Parathyroid adenoma (tissue), 2 donors: ENCODE data around the gene MYH16.
"Not testable (repeated sequence)": the region's sequence is repeated elsewhere in the genome, so short reads cannot be mapped to it uniquely, and the experiment has no call there.

Experiments used
- H2AFZ ChIP-seq: fragments of 300-600 bp; sonication (generic); one replicate; pipeline ENCODE4 v1.7.0; 2017; ENCODE audit warnings: antibody characterized with exemption, mild to moderate bottlenecking
- H3K27ac ChIP-seq: fragments of 300-600 bp; sonication (generic); one replicate; pipeline ENCODE4 v1.7.0; 2017
- H3K27me3 ChIP-seq: fragments of 300-600 bp; sonication (generic); one replicate; pipeline ENCODE4 v1.7.0; 2017; ENCODE audit warnings: low read length; ENCODE audit not compliant: control insufficient read depth, insufficient read depth
- H3K36me3 ChIP-seq: fragments of 300-600 bp; sonication (generic); one replicate; pipeline ENCODE4 v1.7.0; 2017; ENCODE audit warnings: low read length; ENCODE audit not compliant: control insufficient read depth, insufficient read depth
- H3K4me1 ChIP-seq: fragments of 300-600 bp; sonication (generic); one replicate; pipeline ENCODE4 v1.7.0; 2017; ENCODE audit warnings: control low read depth
- H3K4me2 ChIP-seq: fragments of 300-600 bp; sonication (generic); one replicate; pipeline ENCODE4 v1.7.0; 2017; ENCODE audit warnings: low read length
- H3K4me3 ChIP-seq: fragments of 300-600 bp; sonication (generic); one replicate; pipeline ENCODE4 v1.7.0; 2017; ENCODE audit warnings: low read depth, low read length
- H3K79me2 ChIP-seq: fragments of 300-600 bp; sonication (generic); one replicate; pipeline ENCODE4 v1.7.0; 2017; ENCODE audit warnings: control low read depth
- H3K9ac ChIP-seq: fragments of 300-600 bp; sonication (generic); one replicate; pipeline ENCODE4 v1.7.0; 2017; ENCODE audit warnings: mild to moderate bottlenecking
- H3K9me3 ChIP-seq: fragments of 300-600 bp; sonication (generic); one replicate; pipeline ENCODE4 v1.7.0; 2017; ENCODE audit warnings: low read length; ENCODE audit not compliant: control insufficient read depth
- CTCF ChIP-seq: fragments of 300-600 bp; sonication (generic); IDR thresholded peaks from one replicate; pipeline ENCODE4 v1.7.0; 2017; ENCODE audit warnings: antibody characterized with exemption, mild to moderate bottlenecking
- donor health status: primary hyperparathyroidism.

Gene MYH16

GRCh38 chr7:99272476-99273045 is at the start of gene MYH16:
MYH16 (plus strand) TSS chr7:99272839.
- Histone ChIP-seq H3K9me3 (no peaks in the 10 kb centered on the region), H3K27me3 (no peaks in the 10 kb centered on the region), H2AFZ (no peak within 1 kb of the TSS), H3K4me2 (no peak within 1 kb of the TSS), H3K9ac (no peak within 1 kb of the TSS), H3K36me3 (no peaks in the 10 kb centered on the region), H3K27ac (no peak within 1 kb of the TSS), H3K79me2 (no peaks in the 10 kb centered on the region), H3K4me3 (no peak within 1 kb of the TSS), H3K4me1 (no peaks in the 10 kb centered on the region)
- TF ChIP-seq CTCF, result no peak

- not testable (repeated sequence) for H3K27ac ChIP-seq, H3K4me1 ChIP-seq, H3K79me2 ChIP-seq, H3K9me3 ChIP-seq, H3K27me3 ChIP-seq, H3K36me3 ChIP-seq, H3K4me2 ChIP-seq, H3K9ac ChIP-seq, H2AFZ ChIP-seq, H3K4me3 ChIP-seq
These were observed 48.3 kb upstream of the MYH16 start for GRCh38 chr7:99224263-99224898.

- H3K9me3 ChIP-seq, result no peaks in the 10 kb centered on the region
- H3K9ac ChIP-seq, result no peak overlapping the region
- no peak overlapping the region for H3K4me2 ChIP-seq
- H2AFZ ChIP-seq, result no peak overlapping the region
- TF ChIP-seq CTCF, result no peak
- no peak overlapping the region for H3K4me3 ChIP-seq
- H3K79me2 ChIP-seq, result no peaks in the 10 kb centered on the region
- H3K27me3 ChIP-seq, result no peaks in the 10 kb centered on the region
- no peaks in the 10 kb centered on the region for H3K4me1 ChIP-seq
- H3K27ac ChIP-seq, result no peak overlapping the region
- H3K36me3 ChIP-seq, result no peaks in the 10 kb centered on the region
These were observed 47.8 kb upstream of the MYH16 start for GRCh38 chr7:99224899-99225265.

GRCh38 chr7:99229234-99229633 is 43.4 kb upstream of the MYH16 start:
- Histone ChIP-seq H3K9ac (no peak overlapping the region), H3K4me3 (no peak overlapping the region), H3K27me3 (no peaks in the 10 kb centered on the region), H3K36me3 (no peaks in the 10 kb centered on the region), H3K79me2 (no peaks in the 10 kb centered on the region), H3K4me2 (no peak overlapping the region), H3K27ac (no peak overlapping the region), H3K9me3 (no peaks in the 10 kb centered on the region), H2AFZ (no peak overlapping the region), H3K4me1 (no peaks in the 10 kb centered on the region)
- TF ChIP-seq CTCF, result no peak

GRCh38 chr7:99232082-99232770 is 40.4 kb upstream of the MYH16 start:
- Histone ChIP-seq H3K36me3 (no peaks in the 10 kb centered on the region), H3K9me3 (no peaks in the 10 kb centered on the region), H3K27ac (no peak overlapping the region), H3K9ac (no peak overlapping the region), H2AFZ (no peak overlapping the region), H3K27me3 (no peaks in the 10 kb centered on the region), H3K4me1 (no peaks in the 10 kb centered on the region), H3K4me3 (no peak overlapping the region), H3K4me2 (no peak overlapping the region), H3K79me2 (no peaks in the 10 kb centered on the region)
- no peak for TF ChIP-seq CTCF

GRCh38 chr7:99232955-99233354 is 39.7 kb upstream of the MYH16 start:
- not testable (repeated sequence) for H2AFZ ChIP-seq, H3K4me2 ChIP-seq, H3K4me1 ChIP-seq, H3K4me3 ChIP-seq, H3K36me3 ChIP-seq, H3K27ac ChIP-seq, H3K79me2 ChIP-seq, H3K27me3 ChIP-seq, H3K9me3 ChIP-seq, H3K9ac ChIP-seq
